ENCODE data around the gene ZNF385C. TPM values are rescaled to one million over a fixed set of nuclear protein-coding genes. Genes with fewer than 3 reads are reported as not detected.
A peak's percentile ranks its signal among the peaks of the same experiment; 100 is the strongest.
"Not testable (repeated sequence)": the region's sequence is repeated elsewhere in the genome, so short reads cannot be mapped to it uniquely, and the experiment has no call there.

ZNF385C gene
- total and polyA plus RNA-seq, 7 experiments from 2014 or later, result 0.15 to 0.45 (median 0.23) TPM; not detected in 3

DNA sequence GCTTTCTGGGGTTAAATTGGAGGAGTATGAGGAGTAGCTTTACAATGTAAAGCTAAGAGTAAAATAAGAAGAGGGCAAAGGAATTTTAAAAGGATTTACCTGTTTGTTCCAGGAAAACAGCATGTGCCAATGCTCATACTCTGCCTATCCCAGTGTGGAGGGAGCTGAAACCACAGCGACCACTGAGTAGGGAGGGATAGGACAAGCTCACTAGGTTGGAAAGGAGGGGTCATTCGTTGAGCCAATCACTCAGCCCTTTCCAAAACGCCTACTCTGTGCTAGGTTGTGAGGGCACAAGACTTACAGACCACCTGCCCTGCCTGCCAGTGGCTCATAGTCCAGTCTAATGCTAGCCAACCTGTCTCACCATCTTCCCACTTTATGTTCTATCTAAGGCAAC lies 79.9 kb downstream of the ZNF385C start:
- DNase-seq (no peak), ATAC-seq (no peak)
- Histone ChIP-seq H3K4me3 (ENCODE audit: low read length) (peak overlapping the region; percentile 79), H3K36me3 (ENCODE audit: control insufficient read depth in 2 of 3, insufficient read depth in 3 of 3, low read length in 3 of 3) (peaks cover 0 to 26% (median 0%) of the 10 kb centered on the region in 3 experiments), H3K27me3 (ENCODE audit: control insufficient read depth in 2 of 2, insufficient read depth in 2 of 2, low read length in 2 of 2) (no peaks in the 10 kb centered on the region), H3K4me1 (ENCODE audit: control insufficient read depth in 2 of 2, insufficient read depth in 2 of 2, low read length in 2 of 2) (peaks cover 37 to 40% of the 10 kb centered on the region in 2 donors), H3K9me3 (ENCODE audit: control insufficient read depth in 2 of 3, low read length in 3 of 3) (no peaks in the 10 kb centered on the region), H3K27ac (ENCODE audit: low read depth, low read length) (peak overlapping the region; percentile 98)
- Mint-ChIP-seq H3K4me1 (peaks cover 47 to 72% (median 58%) of the 10 kb centered on the region in 7 donors), H3K9me3 (peaks cover 0 to 2% (median 0%) of the 10 kb centered on the region in 11 donors), H3K27ac (peak overlapping the region; percentile 53 to 100 (median 99)), H3K36me3 (peaks cover 0 to 10% (median 4%) of the 10 kb centered on the region in 5 donors), H3K27me3 (no peaks in the 10 kb centered on the region), H3K4me3 (peak overlapping the region; percentile 91 to 100 (median 99))
- ChIA-PET CTCF (interaction anchor here (0.9 to 3.5 kb wide), 8 partner anchors 8 to 100 kb away, joined by 3 to 22 read pairs (median 4); no protein-coding TSS in a partner anchor), POLR2A (interaction anchor here (0.5 to 7.6 kb wide), 15 partner anchors 52 to 1417 kb away, joined by 3 to 71 read pairs (median 7); partner anchors contain the start of genes CNP, DHX58, EIF1 and KAT2A)
- intact Hi-C loops (cut with micrococcal nuclease), result loop anchor here (5.0 to 10.0 kb wide), 6 partner anchors 151 to 1369 kb away; partner anchors contain the start of genes BECN1 (in 1 of the 2), KCNH4 (in 1 of the 2) and KLHL11 (in 1 of the 2)

DNA sequence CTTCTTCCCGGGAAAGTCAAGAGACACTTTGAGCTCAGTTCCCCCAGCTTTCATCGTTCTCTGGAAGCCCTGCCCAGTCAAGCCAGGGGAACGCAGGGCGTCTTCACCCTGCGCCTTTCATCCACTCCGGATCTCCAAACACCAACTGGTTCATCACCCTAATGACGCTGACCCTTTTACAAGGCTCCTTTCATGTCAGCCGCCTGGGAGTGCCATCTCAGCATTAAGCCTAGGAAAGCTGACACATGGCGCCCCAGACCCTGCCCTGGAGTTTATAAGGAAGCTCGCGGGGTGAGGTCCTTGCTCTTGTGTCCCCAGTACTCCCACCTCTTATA lies 80.4 kb downstream of the ZNF385C start:
- Mint-ChIP-seq H3K4me3 (peak overlapping the region; percentile 91 to 100 (median 99)), H3K9me3 (peaks cover 0 to 2% (median 0%) of the 10 kb centered on the region in 11 donors), H3K27ac (peak overlapping the region; percentile 96 to 100 (median 99)), H3K27me3 (no peaks in the 10 kb centered on the region), H3K4me1 (peaks cover 51 to 77% (median 62%) of the 10 kb centered on the region in 7 donors), H3K36me3 (peaks cover 0 to 10% (median 4%) of the 10 kb centered on the region in 5 donors)
- Histone ChIP-seq H3K4me3 (ENCODE audit: low read length) (peak overlapping the region; percentile 79), H3K27me3 (ENCODE audit: control insufficient read depth in 2 of 2, insufficient read depth in 2 of 2, low read length in 2 of 2) (no peaks in the 10 kb centered on the region), H3K27ac (ENCODE audit: low read depth, low read length) (peak overlapping the region; percentile 98), H3K9me3 (ENCODE audit: control insufficient read depth in 2 of 3, low read length in 3 of 3) (no peaks in the 10 kb centered on the region), H3K36me3 (ENCODE audit: control insufficient read depth in 2 of 3, insufficient read depth in 3 of 3, low read length in 3 of 3) (peaks cover 0 to 21% (median 0%) of the 10 kb centered on the region in 3 experiments), H3K4me1 (ENCODE audit: control insufficient read depth in 2 of 2, insufficient read depth in 2 of 2, low read length in 2 of 2) (peaks cover 37 to 40% of the 10 kb centered on the region in 2 donors)
- intact Hi-C loops (cut with micrococcal nuclease), result loop anchor here (1.0 to 10.0 kb wide), 15 partner anchors 52 to 1369 kb away; partner anchors contain the start of genes CNP (in 2 of the 2), DHX58 (in 2 of the 2), STAT3 (in 2 of the 2) and BECN1 (in 1 of the 2)
- POLR2A ChIA-PET, result interaction anchor here (0.7 to 7.6 kb wide), 24 partner anchors 32 to 1600 kb away, joined by 3 to 71 read pairs (median 5); partner anchors contain the start of genes CNP, DHX58, EIF1 and KAT2A
- CTCF ChIA-PET, result interaction anchor here (0.9 to 3.5 kb wide), 8 partner anchors 8 to 101 kb away, joined by 3 to 22 read pairs (median 4); partner anchors contain the start of gene CNP
- no peak for DNase-seq
- ATAC-seq, result no peak

DNA sequence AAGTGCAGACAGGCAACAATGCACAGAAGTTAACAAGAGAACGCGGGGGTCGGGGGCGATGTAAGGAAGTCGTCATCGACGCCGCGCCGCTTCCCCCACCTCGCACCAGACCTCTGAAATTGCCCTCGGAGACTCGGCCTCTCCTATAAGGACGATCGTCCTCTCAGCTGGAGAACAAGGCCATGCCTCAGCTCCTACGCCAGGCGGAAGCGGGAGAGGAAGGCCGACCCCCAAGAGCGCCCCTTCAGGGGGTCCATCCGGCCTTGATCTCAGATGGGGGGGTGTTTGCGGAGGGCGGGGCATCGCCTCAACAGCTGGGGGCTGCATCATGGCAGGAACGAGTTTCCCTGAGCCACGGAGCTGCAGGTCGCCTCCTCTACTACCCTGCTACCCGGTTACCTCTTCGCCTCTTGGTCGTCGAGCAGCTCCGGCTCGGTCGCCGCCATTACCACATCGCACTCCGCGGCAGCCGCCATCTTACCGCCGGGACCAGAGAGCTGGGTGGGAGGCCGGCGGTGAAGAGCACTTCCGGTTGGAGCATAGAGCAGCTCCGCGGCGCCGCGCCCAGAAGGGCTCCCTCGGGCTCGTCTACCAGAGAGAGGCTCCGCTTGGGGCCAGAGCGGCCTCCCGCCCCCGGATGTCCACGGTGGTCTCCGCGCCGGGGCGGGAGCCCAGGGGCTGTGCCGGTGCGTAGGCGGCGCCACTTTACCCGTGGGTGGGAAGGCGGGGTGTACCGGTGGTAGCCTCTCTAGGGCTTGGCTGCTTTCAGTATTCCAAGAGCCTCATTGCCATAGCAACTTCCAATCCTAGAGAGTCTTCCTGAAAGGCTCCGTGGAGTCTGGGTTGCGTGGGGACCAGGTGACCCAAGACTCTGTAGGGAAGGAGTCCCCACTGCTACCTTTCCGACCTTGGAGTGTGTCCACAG lies 81.1 kb downstream of the ZNF385C start, which contains the start of gene DNAJC7:
Gene DNAJC7, minus strand, starts transcription at position 499 of the 925 bp plus-strand sequence. Its CDS starts 23 bp downstream, at position 476.
- H3K9me3 Mint-ChIP-seq, result peaks cover 0 to 2% (median 0%) of the 10 kb centered on the region in 11 donors
- peak within 1 kb of the TSS; percentile 98 for H3K27ac ChIP-seq (ENCODE audit: low read depth, low read length)
- no peaks in the 10 kb centered on the region for H3K9me3 ChIP-seq (ENCODE audit: control insufficient read depth in 2 of 3, low read length in 3 of 3)
- H3K27ac Mint-ChIP-seq, result peak within 1 kb of the TSS; percentile 96 to 100 (median 99)
- H3K27me3 ChIP-seq (ENCODE audit: control insufficient read depth in 2 of 2, insufficient read depth in 2 of 2, low read length in 2 of 2), result no peaks in the 10 kb centered on the region
- peaks cover 50 to 80% (median 65%) of the 10 kb centered on the region in 7 donors for H3K4me1 Mint-ChIP-seq
- peaks cover 0 to 8% (median 2%) of the 10 kb centered on the region in 5 donors for H3K36me3 Mint-ChIP-seq
- H3K4me1 ChIP-seq (ENCODE audit: control insufficient read depth in 2 of 2, insufficient read depth in 2 of 2, low read length in 2 of 2), result peaks cover 37 to 40% of the 10 kb centered on the region in 2 donors
- no peaks in the 10 kb centered on the region for H3K27me3 Mint-ChIP-seq
- peaks cover 0 to 15% (median 0%) of the 10 kb centered on the region in 3 experiments for H3K36me3 ChIP-seq (ENCODE audit: control insufficient read depth in 2 of 3, insufficient read depth in 3 of 3, low read length in 3 of 3)
- ATAC-seq (peak; percentile 91), DNase-seq (peak; percentile 79 to 90 (median 87))
- ChIA-PET POLR2A (interaction anchor here (0.6 to 7.6 kb wide), 28 partner anchors 9 to 1600 kb away, joined by 3 to 71 read pairs (median 4); partner anchors contain the start of genes CNP, DHX58, EIF1 and KAT2A), CTCF (interaction anchor here (0.7 to 3.5 kb wide), 8 partner anchors 9 to 102 kb away, joined by 3 to 22 read pairs (median 4); partner anchors contain the start of gene CNP)
- peak within 1 kb of the TSS; percentile 91 to 100 (median 99) for H3K4me3 Mint-ChIP-seq
- intact Hi-C loops (cut with micrococcal nuclease), result loop anchor here (1.0 to 10.0 kb wide), 15 partner anchors 51 to 1370 kb away; partner anchors contain the start of genes CNP (in 2 of the 2), DHX58 (in 2 of the 2), STAT3 (in 2 of the 2) and BECN1 (in 1 of the 2)
- H3K4me3 ChIP-seq (ENCODE audit: low read length), result peak within 1 kb of the TSS; percentile 79

DNA sequence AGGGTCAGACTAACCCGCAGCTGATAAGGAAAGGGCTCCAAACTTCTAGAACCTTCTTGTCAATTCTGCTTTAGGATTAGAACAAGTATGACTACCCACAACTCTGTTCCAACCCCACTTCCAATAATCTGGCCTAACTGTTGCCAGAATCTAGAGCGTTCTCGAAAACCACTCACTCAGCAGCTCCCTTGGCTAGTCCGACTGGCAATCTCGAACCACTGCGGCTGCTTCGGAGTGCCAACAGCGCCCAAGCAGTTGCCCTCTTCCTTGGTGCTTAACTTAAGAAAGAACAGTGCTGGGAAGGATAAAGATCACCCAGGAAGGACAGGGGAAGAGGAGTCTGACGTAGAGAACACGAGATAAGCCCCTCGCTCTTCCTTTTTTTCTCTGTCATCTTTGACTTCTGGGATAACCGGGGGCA lies 81.9 kb downstream of the ZNF385C start:
- Histone ChIP-seq H3K27me3 (ENCODE audit: control insufficient read depth in 2 of 2, insufficient read depth in 2 of 2, low read length in 2 of 2) (no peaks in the 10 kb centered on the region), H3K9me3 (ENCODE audit: control insufficient read depth in 2 of 3, low read length in 3 of 3) (no peaks in the 10 kb centered on the region), H3K36me3 (ENCODE audit: control insufficient read depth in 2 of 3, insufficient read depth in 3 of 3, low read length in 3 of 3) (peaks cover 0 to 13% (median 0%) of the 10 kb centered on the region in 3 experiments), H3K27ac (ENCODE audit: low read depth, low read length) (peak overlapping the region; percentile 98), H3K4me1 (ENCODE audit: control insufficient read depth in 2 of 2, insufficient read depth in 2 of 2, low read length in 2 of 2) (peaks cover 35 to 40% of the 10 kb centered on the region in 2 donors), H3K4me3 (ENCODE audit: low read length) (peak overlapping the region; percentile 79)
- peaks cover 0 to 2% (median 0%) of the 10 kb centered on the region in 11 donors for H3K9me3 Mint-ChIP-seq
- no peaks in the 10 kb centered on the region for H3K27me3 Mint-ChIP-seq
- ATAC-seq (no peak), DNase-seq (peak in 1 of 9 donors; percentile 5)
- intact Hi-C loops (cut with micrococcal nuclease), result loop anchor here (2.0 to 10.0 kb wide), 7 partner anchors 149 to 1371 kb away; partner anchors contain the start of genes STAT3 (in 2 of the 2), BECN1 (in 1 of the 2), KCNH4 (in 1 of the 2) and KLHL11 (in 1 of the 2)
- CTCF ChIA-PET, result interaction anchor here (1.5 to 3.5 kb wide), 2 partner anchors 10 to 50 kb away, joined by 3 to 22 read pairs; partner anchors contain the start of gene CNP
- peaks cover 50 to 84% (median 69%) of the 10 kb centered on the region in 7 donors for H3K4me1 Mint-ChIP-seq
- peaks cover 0 to 7% (median 0%) of the 10 kb centered on the region in 5 donors for H3K36me3 Mint-ChIP-seq
- peak overlapping the region; percentile 91 to 100 (median 99) for H3K4me3 Mint-ChIP-seq
- H3K27ac Mint-ChIP-seq, result peak overlapping the region; percentile 96 to 100 (median 99)
- POLR2A ChIA-PET, result interaction anchor here (0.6 to 7.6 kb wide), 14 partner anchors 10 to 552 kb away, joined by 3 to 71 read pairs (median 6); partner anchors contain the start of genes CNP, DHX58, EIF1 and KAT2A

DNA sequence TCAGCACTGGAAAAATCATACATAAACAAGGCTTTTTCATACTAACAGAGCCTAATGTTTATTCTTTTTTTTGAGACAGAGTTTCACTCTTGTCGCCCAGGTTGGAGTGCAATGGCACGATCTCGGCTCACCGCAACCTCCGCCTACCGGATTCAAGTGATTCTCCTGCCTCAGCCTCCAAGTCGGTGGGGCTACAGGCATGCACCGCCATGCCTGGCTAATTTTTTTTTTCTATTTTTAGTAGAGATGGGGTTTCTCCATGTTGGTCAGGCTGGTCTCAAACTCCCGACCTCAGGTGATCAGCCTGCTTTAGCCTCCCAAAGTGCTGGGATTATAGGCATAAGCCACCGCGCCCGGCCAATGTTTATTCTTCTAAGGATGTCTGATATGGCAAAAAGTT lies 84.5 kb downstream of the ZNF385C start:
- not testable (repeated sequence) for H3K4me3 ChIP-seq (ENCODE audit: low read length); H3K36me3 ChIP-seq (ENCODE audit: control insufficient read depth in 2 of 3, insufficient read depth in 3 of 3, low read length in 3 of 3); H3K27me3 ChIP-seq (ENCODE audit: control insufficient read depth in 2 of 2, insufficient read depth in 2 of 2, low read length in 2 of 2); H3K9me3 ChIP-seq (ENCODE audit: control insufficient read depth in 2 of 3, low read length in 3 of 3); H3K27ac ChIP-seq (ENCODE audit: low read depth, low read length); DNase-seq; ATAC-seq; H3K27me3 Mint-ChIP-seq; H3K9me3 Mint-ChIP-seq
- peak overlapping the region in 4 of 10 donors; percentile 28 to 39 (median 34) for H3K4me3 Mint-ChIP-seq
- peaks cover 22 to 31% of the 10 kb centered on the region in 2 donors for H3K4me1 ChIP-seq (ENCODE audit: control insufficient read depth in 2 of 2, insufficient read depth in 2 of 2, low read length in 2 of 2)
- peak overlapping the region in 4 of 9 donors; percentile 25 to 79 (median 52) for H3K27ac Mint-ChIP-seq
- peaks cover 0 to 12% (median 4%) of the 10 kb centered on the region in 5 donors for H3K36me3 Mint-ChIP-seq
- intact Hi-C loops (cut with micrococcal nuclease), result loop anchor here in 1 of 2 donors (10.0 kb wide), 2 partner anchors 301 to 1351 kb away; no protein-coding TSS in a partner anchor
- ChIA-PET POLR2A (interaction anchor here (0.6 to 1.5 kb wide), 3 partner anchors 23 to 108 kb away, joined by 3 to 4 read pairs (median 3); partner anchors contain the start of genes CNP and KAT2A), CTCF (interaction anchor here (1.5 kb wide), 1 partner anchor 10 kb away, joined by 3 read pairs; no protein-coding TSS in a partner anchor)
- peaks cover 52 to 87% (median 69%) of the 10 kb centered on the region in 7 donors for H3K4me1 Mint-ChIP-seq

All from naive thymus-derived CD4-positive, alpha-beta T cell (primary cell).